K562 (cell line): ENCODE measurements around the gene TRANK1. TPM values are rescaled to one million over a fixed set of nuclear protein-coding genes. Genes with fewer than 3 reads are reported as not detected.
A peak's percentile ranks its signal among the peaks of the same experiment; 100 is the strongest.

Experiments used
- ARID2 ChIP-seq: fragments of 450-650 bp; IDR thresholded peaks from 2 replicates; pipeline ENCODE4 v1.6.1; 2017; ENCODE audit warnings: antibody characterized with exemption, mild to moderate bottlenecking
- BCOR ChIP-seq: fragments of 450-650 bp; IDR thresholded peaks from 2 replicates; pipeline ENCODE4 v1.6.1; 2016
- CLOCK ChIP-seq: fragments of 250-450 bp; sonication (Bioruptor Pico); IDR thresholded peaks from 2 replicates; pipeline ENCODE4 v1.4.0; 2020; ENCODE audit warnings: mild to moderate bottlenecking, moderate library complexity, borderline replicate concordance
- CXXC5 ChIP-seq: fragments of 250-450 bp; sonication (Bioruptor Pico); IDR thresholded peaks from 2 replicates; pipeline ENCODE4 v1.8.0; 2022; ENCODE audit warnings: inconsistent platforms, mild to moderate bottlenecking, moderate library complexity
- GABPA ChIP-seq: fragments of 200-800 bp; sonication (Bioruptor generic); conservative IDR thresholded peaks from 2 replicates; pipeline ENCODE4 v1.6.1; 2016; ENCODE audit warnings: low read depth, missing genetic modification characterization, missing compliant biosample characterization
- ILK ChIP-seq: fragments of 450-650 bp; IDR thresholded peaks from 2 replicates; pipeline ENCODE4 v1.6.1; 2016; ENCODE audit warnings: missing genetic modification characterization, low read depth, mild to moderate bottlenecking, missing compliant biosample characterization, moderate library complexity, borderline replicate concordance
- KDM4B ChIP-seq, 2 experiments: fragments of 450-650 bp in 1 of 2; sonication (generic) in 1 of 2; IDR thresholded peaks; 2 replicates each; pipeline ENCODE4 v1.6.1; 2016 to 2017; ENCODE audit warnings: borderline replicate concordance in 2 of 2, antibody characterized with exemption in 1 of 2, low read depth in 1 of 2, mild to moderate bottlenecking in 1 of 2
- KLF16 ChIP-seq: IDR thresholded peaks from 2 replicates; pipeline ENCODE4 v1.6.1; 2016; ENCODE audit warnings: antibody characterized with exemption
- LARP7 ChIP-seq: fragments of 450-650 bp; IDR thresholded peaks from 2 replicates; pipeline ENCODE4 v1.6.1; 2016
- LEF1 ChIP-seq: fragments of 450-650 bp; IDR thresholded peaks from 2 replicates; pipeline ENCODE4 v1.6.1; 2016; ENCODE audit warnings: mild to moderate bottlenecking
- MTA2 ChIP-seq: fragments of 450-650 bp; IDR thresholded peaks from 2 replicates; pipeline ENCODE4 v1.6.1; 2016; ENCODE audit warnings: low read depth
- NR2F6 ChIP-seq: fragments of 450-650 bp; formaldehyde crosslinking; IDR thresholded peaks from 2 replicates; pipeline ENCODE4 v1.4.0; 2020; ENCODE audit warnings: mild to moderate bottlenecking
- PBX2 ChIP-seq, 2 experiments: IDR thresholded peaks in 1 of 2; conservative IDR thresholded peaks in 1 of 2; 2 replicates each; pipeline ENCODE4 v1.6.1; 2016; ENCODE audit warnings: low read depth in 2 of 2, mild to moderate bottlenecking in 1 of 2, missing compliant biosample characterization in 1 of 2, missing genetic modification characterization in 1 of 2, moderate library complexity in 1 of 2
- TEAD4 ChIP-seq, 2 experiments: sonication (generic) in 1 of 2; formaldehyde crosslinking in 1 of 2; IDR thresholded peaks; 2 replicates each; pipeline versions ENCODE4 v1.6.1 to v1.8.0; 2012 to 2022; ENCODE audit warnings: borderline replicate concordance in 1 of 2, inconsistent platforms in 1 of 2, low read length in 1 of 2, mild to moderate bottlenecking in 1 of 2, missing genetic modification reagents in 1 of 2
- THRB ChIP-seq: fragments of 450-650 bp; formaldehyde crosslinking; conservative IDR thresholded peaks from 2 replicates; pipeline ENCODE4 v1.4.0; 2022; ENCODE audit warnings: mild to moderate bottlenecking, missing genetic modification characterization
- ZBTB12 ChIP-seq: fragments of 250-450 bp; sonication (Bioruptor Pico); IDR thresholded peaks from 2 replicates; pipeline ENCODE4 v1.4.0; 2020
- ZNF133 ChIP-seq: fragments of 250-450 bp; sonication (Bioruptor Pico); IDR thresholded peaks from 2 replicates; pipeline ENCODE4 v1.4.0; 2020; ENCODE audit warnings: mild to moderate bottlenecking
- ZNF311 ChIP-seq: fragments of 250-450 bp; sonication (Bioruptor Pico); IDR thresholded peaks from 2 replicates; pipeline ENCODE4 v1.4.0; 2020; ENCODE audit warnings: mild to moderate bottlenecking, moderate library complexity
- ZNF699 ChIP-seq: fragments of 250-450 bp; sonication (Bioruptor Pico); IDR thresholded peaks from 2 replicates; pipeline ENCODE4 v1.8.0; 2021; ENCODE audit warnings: mild to moderate bottlenecking, moderate library complexity; ENCODE audit not compliant: insufficient replicate concordance
- polyA plus RNA-seq, 8 experiments: library from polyadenylated mRNA; depleted of rRNA in 4 of 8; stranded (reverse) in 5 of 8; unstranded in 3 of 8; fragments of >200 nt; fragmentation: Nextera tagmentation in 2 of 8; fragmentation: Illumina TruSeq in 1 of 8; extraction: Ambion mirVana in 2 of 8; extraction: Trizol in 1 of 8; gene quantifications; 2 replicates each; pipeline versions ENCODE4 v1.2.1 to v1.2.3, GENCODE V29; 2011 to 2014; ENCODE audit warnings: inconsistent platforms in 1 of 8, missing spikeins in 1 of 8
- total RNA-seq, 7 experiments: library from RNA; depleted of rRNA in 6 of 7; stranded (reverse); fragments of >200 nt in 6 of 7; fragmentation: Illumina TruSeq in 2 of 7; extraction: Trizol in 2 of 7; gene quantifications; 2 replicates each; pipeline versions ENCODE4 v1.2.1 to v1.2.3, GENCODE V29; 2011 to 2021; ENCODE audit warnings: low replicate concordance in 1 of 7

Gene TRANK1
- total and polyA plus RNA-seq, 9 of the 15 experiments (the other 6 are each of a cell fraction or from before 2014, with no cell fraction given): 0.41 to 5.3 (median 2.1) TPM

GRCh38 chr3:36954452-36955134 is 9.7 kb upstream of the TRANK1 start (continued):
- no peak for TF ChIP-seq KDM4B (IDR thresholded peaks at IDR 0.05; ENCODE audit: borderline replicate concordance in 2 of 2, low read depth in 1 of 2)
- no peak for TF ChIP-seq ZNF133 (CRISPR knock-in tag)
- no peak for TF ChIP-seq LEF1
- TF ChIP-seq ZNF311 (CRISPR knock-in tag): no peak
- peak; percentile 74; the same call in 1 of the 2 replicates for TF ChIP-seq KLF16
- TF ChIP-seq ZBTB12: no peak
- peak; percentile 38; the same call in 1 of the 2 replicates for TF ChIP-seq BCOR
- TF ChIP-seq TEAD4 (IDR thresholded peaks at IDR 0.05; ENCODE audit: low read length): peak; percentile 91
- TF ChIP-seq TEAD4 (CRISPR knock-in tag; IDR thresholded peaks at IDR 0.05; ENCODE audit: borderline replicate concordance): no peak
- no peak for TF ChIP-seq GABPA (tag)
- peak; percentile 71 for TF ChIP-seq MTA2
- no peak for TF ChIP-seq ILK
- no peak for TF ChIP-seq CLOCK (CRISPR knock-in tag)
- TF ChIP-seq LARP7: no peak
- TF ChIP-seq CXXC5 (CRISPR knock-in tag): 0 out of 2 replicates have a peak, but pooled peaks have one; percentile 35
- no peak for TF ChIP-seq THRB
- TF ChIP-seq NR2F6: 0 out of 2 replicates have a peak, but pooled peaks have one; percentile 48
- TF ChIP-seq ARID2: no peak
- no peak for TF ChIP-seq PBX2 (CRISPR knock-in tag; IDR thresholded peaks at IDR 0.05; ENCODE audit: low read depth)
- no peak for TF ChIP-seq PBX2 (tag; conservative IDR thresholded peaks at IDR 0.05; ENCODE audit: low read depth)
- TF ChIP-seq ZNF699 (CRISPR knock-in tag): no peak
